Measurements from ENCODE around the gene KLK5.
"Not testable (repeated sequence)": the region's sequence is repeated elsewhere in the genome, so short reads cannot be mapped to it uniquely, and the experiment has no call there.

Gene KLK5, protein sequence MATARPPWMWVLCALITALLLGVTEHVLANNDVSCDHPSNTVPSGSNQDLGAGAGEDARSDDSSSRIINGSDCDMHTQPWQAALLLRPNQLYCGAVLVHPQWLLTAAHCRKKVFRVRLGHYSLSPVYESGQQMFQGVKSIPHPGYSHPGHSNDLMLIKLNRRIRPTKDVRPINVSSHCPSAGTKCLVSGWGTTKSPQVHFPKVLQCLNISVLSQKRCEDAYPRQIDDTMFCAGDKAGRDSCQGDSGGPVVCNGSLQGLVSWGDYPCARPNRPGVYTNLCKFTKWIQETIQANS

DNA sequence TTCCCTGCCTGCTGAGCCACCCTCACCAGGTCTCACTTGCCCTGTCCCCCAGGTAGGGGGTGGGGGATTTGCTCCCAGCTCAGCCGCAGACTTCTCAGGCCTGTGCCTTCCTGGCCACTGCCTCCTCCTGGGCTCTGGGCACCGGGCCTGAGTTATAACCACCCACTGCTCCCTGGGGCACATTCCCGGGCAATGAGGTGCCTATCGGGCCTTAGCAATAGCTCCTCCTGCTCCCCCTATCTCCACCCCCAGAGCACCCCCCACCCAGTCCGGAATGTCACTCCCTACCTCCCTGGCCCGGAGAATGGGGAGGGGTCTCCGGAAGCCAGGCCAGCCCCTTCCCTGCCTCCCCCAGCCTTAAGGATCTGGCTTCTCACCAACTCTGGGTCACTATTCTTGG is at the start of gene KLK5:
TSS of gene KLK5 (minus strand) at position 129 of the 400 bp plus-strand sequence. CDS start 381 bp downstream, outside the sequence.
- no peak for FAIRE-seq

DNA sequence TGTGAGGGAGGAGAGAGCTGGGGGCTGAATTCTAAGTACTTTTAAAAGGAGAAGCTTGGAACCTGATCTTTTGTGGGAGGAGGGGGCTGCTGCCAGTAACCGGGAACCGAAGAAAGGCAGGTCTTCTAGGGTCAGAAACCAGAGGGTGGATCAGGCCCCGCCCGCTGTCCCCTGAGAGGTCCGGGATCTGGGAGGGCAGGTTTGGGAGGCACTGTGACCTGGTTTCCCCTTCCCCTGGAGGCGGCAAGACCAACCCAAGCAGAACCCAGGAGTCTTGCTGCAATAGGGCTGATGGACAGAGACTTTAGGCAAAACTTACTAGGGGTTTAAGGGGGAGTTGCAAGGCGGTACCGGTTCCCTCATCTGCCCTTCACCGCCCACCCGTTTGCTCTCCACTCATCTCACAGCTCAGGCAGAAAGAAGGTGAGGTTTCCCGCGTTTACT is 49.3 kb upstream of the KLK5 start:
- no peak for FAIRE-seq

DNA sequence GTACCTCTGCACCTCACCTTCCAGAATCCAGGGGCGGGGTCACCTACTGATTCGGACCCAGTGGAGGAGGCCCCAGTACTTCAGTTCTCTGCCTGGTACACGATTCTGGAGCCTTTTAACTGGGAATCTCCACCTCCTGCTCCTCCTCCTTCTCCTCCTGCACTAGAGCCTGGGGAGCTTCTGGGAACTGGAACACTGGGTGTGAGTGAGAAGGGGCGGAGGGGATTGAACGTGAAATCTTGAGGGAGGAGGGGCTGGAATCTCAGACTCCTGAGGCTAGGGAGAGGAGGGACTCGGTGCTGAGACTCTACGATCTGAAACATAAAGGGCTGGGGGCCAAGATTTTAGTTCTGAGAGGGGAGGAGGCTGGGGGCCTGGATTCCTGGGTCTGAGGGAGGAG is 48.7 kb upstream of the KLK5 start, which contains the start of gene KLK8:
TSS of gene KLK8 (minus strand) at position 90 of the 400 bp plus-strand sequence. CDS start 437 bp downstream, outside the sequence.
- no peak for FAIRE-seq

DNA sequence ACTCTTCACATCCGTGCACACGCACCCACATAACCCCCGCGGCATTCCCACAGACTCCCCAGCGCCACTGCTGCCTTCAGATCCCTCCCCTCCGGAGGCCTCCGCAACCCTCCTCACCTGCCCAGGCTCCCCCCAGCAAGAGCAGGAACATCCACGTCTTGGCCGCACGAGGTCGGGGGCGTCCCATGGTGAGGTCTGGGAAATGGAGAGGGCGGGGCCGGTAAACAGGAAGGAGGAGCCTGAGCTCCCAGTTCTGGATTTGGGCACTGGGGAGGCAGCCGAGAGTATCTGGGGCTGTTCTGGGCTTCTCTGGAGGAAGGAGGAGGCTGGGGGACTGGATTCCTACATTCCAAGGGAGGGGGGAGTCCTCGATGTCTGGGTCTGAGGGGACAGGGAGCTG is 48.1 kb upstream of the KLK5 start:
- no peak for FAIRE-seq

DNA sequence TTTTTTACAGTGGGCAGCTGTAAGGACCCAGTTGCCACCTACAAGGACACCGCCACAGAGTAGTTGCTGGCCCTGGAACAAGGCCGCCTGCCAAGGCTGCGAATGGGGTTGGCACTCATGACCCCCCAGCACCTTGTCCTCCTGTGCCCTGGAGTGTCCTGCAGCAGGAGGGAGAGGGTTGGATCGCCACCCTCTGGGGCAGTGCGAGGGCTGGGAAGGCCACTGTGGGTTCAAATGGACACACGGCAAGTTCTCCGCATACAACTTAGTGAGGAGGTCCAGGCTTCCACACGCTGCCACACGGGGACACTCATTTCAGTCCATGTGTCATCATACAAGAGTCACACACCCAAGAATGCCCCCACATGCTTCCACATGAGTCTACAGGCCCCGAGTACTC is 47.6 kb upstream of the KLK5 start:
- no peak for FAIRE-seq

DNA sequence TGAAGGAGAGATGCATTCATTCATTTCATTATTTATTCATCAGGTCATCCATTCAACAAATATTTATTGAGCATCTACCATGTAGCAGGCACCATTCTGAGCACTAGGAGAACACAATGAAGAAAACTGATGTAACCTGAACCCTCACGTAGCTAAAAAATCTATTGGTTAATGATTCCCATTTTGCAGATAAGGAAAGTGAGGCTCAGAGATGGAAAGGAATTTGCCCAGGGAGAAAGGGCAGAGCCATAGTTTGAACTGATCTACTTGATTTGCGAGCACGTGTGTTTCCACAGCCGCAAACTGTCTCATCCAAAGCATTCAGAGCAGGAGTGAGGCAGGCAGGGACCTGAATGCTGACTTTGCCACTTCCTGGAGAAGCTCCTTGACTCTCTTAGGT is 45.8 kb upstream of the KLK5 start:
- no peak for FAIRE-seq

DNA sequence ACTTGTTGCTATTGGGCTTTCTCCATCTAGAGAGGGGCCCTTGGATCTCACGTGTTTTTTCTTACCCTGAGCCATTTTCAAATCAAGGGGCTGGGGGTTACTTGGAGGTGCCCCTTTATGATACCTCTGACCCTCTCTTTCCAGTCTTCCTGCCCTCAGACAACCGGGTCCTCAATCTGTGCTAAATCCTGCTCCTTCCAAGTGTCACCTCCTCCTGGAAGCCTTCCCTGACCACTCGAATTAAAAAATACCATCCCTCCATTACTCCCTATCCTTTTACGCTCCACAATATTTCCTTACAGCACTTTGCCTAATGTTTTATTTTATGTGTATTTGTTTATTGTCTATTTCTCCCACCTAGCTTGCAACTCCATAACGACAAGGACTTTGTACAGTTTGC is 45.2 kb upstream of the KLK5 start:
- no peak for FAIRE-seq

DNA sequence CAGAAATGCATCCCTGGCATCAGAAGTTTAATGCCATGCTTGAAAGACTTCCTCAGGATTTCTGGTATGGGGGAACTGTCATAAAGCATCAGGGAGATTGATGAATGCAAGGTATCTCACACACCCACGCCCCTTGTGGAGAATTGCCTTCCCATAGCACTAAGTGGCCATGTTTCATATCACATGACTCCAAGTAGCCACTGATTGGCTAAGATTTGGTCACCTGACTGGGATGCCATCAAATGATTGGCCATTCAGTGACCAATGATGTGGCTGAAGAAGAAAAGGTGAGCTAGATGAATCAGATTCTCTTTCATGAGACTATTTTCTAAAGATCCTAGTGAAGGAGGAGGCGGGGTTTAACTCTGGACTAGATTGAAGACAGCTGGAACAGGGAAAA is 41.3 kb upstream of the KLK5 start:
- FAIRE-seq = no peak

DNA sequence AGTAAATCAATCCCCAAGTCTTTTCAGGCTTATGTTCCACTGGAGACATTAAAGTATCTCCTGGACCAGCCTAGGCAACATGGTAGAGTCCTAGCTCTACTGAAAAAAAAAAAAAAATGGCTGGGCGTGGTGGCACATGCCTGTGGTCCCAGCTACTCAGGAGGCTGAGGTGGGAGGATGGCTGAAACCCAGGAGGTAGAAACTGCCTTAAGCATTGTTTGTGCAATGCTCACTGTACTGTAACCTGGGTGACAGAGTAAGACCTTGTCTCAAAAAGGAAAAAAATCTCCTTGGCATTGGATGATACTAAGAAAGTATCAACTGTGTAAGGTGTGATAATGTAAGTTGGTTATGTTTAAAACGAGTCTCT is 39.8 kb upstream of the KLK5 start:
- FAIRE-seq = no peak

DNA sequence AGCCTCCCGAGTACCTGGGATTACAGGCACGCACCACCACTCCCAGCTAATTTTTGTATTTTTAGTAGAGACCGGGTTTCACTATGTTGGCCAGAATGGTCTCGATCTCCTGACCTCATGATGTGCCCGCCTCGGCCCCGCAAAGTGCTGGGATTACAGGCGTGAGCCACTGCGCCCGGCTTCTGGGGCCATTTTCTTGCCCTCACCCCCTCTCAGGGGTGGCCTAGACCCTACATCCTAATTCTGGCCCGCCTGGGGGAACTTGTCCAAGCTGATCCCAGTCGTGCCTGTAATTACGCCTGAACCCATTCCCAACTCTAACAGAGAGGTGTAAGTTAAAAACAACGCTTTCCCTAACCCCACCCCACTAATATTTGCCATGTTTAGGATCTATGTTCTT is 31.6 kb upstream of the KLK5 start:
- not testable (repeated sequence) for FAIRE-seq

DNA sequence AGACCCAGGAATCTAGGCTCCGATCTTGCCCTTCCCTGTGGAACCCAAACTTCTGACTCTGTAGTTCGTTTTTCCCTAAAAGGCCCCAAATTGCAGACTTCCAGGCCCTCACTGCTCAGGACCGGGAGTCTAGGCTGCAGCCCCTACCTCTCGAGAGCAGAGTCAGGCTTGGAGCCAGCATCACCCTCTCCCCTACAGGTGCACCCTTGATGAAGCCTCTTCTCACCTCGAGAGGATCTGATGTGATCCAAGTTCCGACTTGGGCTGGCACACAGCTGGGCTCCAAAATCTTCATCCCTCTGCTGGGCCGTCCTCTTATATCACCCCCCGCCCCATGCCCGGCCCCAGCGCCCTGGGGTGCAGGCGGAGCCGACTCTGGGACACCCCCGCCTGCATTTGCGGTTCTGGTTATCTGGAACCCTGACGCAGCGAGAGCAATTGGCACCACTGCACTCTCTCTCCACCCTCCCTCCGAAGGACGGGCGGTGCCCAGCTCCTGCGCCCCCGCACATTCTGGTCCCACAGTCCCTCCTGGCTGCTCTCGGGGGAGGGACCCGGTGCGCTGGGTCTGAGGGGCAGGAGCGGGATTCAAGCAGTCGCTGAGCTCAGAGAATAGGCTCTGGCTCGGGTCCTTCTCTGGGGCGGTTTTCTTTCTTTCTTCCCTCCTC is 30.9 kb upstream of the KLK5 start, which contains the start of gene KLK7:
TSS of gene KLK7 (minus strand) at position 293 of the 668 bp plus-strand sequence. CDS start 1,518 bp downstream, outside the sequence.
- no peak for FAIRE-seq

DNA sequence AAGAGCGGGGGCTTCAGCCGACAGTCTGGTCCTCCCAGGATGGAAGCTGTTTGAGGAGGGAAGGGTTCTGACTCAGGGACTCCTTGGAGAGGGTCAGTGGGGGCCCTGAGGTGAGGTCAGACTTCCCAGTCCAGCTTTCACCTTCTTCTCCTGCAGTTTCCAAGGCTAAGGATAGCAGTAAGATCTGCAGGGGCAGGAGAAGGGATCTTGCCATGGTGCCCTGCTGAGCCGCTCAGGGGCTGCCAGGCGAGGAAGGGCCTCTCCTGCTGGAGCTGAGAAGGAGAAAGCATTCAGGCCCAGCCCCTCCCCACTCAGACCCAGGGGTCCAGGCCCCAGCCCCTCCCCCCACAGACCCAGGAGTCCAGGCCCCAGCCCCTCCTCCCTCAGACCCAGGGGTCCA is 29.3 kb upstream of the KLK5 start:
- no peak for FAIRE-seq

DNA sequence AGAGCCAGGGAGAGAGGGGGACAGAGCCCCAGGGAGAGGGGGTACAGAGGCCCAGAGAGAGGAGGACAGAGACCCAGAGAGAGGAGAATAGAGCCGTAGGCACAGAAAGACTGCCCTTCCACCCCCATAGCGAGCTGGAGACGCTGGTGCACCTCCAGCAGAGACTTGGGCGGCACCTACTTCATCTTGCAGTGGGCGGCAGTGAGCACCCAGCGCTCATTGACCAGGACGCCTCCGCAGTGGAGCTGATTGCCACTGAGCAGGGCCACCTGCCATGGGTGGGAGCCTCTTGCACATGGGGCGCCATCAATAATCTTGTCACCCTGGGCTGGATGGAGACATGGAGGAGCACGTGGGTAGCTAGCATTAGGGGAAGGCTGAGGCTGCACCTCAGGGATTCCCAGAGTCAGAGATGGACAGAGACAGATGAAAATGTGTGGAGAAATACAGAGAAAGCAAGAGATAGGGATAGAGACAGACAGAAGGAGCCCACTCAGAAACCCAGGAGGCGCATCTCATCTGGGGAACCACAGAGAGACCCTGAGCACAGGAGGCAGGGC is 28.8 kb upstream of the KLK5 start:
- FAIRE-seq = no peak

DNA sequence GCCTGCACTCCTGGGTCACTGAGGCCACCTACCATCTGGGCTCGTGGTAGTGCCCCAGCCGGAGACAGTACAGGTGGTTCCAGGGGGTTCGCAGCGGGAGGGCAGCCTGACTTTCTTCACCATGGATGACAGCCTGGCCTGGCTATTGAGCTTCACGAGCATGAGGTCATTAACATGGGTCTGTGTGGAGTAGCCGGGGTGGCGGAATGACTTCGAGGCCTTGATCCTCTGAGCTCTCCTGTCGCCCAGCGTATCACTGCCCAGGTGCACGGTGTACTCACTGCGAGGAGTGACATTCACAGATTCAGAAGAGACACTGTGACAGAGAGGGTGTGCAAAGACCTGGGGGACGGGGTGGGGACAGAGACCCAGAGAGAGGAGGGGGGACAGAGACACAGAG is 27.4 kb upstream of the KLK5 start:
- no peak for FAIRE-seq

DNA sequence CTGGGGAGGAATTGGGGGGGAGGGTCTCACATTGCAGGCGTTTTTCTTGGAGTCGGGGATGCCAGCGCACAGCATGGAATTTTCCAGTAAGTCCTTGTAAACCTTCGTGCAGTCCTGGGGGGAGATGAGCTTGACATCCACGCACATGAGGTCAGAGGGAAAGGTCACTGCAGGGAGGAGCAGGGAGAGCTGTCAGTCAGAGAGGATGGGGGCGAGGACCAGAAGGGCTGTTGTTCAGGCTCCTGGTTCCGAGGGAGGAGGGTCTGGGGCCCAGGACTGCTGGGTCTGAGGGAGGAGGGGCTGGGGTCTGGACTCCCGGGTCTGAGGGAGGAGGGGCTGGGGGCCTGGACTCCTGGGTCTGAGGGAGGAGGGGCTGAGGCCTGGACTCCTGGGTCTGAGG is 26.9 kb upstream of the KLK5 start:
- no peak for FAIRE-seq

DNA sequence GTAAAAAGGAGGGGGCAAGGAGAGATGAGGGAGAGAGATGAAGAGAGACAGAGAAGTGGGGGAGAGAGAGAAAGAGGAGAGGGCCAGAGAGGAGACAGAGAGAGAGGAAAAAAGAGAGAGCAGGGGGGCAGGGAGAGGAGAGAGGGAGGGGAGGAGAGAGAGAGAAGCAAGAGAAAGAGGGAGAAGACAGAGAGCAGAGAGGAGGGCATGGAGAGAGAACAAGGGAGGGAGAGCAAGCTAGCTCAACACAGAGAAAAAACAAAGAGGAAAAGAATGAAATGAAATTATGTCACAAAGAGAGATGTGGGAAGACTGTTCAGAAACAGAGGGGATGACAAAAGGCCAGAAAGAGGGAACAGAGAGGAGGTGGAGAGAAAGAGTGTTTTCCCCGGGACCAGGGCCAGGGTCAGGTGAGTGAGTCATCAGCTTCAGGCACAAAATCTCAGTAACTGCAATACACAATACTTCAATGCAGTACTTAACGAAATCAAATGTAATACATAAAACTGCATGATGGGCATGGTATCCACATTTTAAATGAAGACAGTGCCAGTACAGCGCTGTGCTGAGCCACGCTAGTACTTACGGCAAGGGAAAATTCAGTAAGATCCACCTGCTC is 26.0 kb upstream of the KLK5 start:
- FAIRE-seq = no peak

DNA sequence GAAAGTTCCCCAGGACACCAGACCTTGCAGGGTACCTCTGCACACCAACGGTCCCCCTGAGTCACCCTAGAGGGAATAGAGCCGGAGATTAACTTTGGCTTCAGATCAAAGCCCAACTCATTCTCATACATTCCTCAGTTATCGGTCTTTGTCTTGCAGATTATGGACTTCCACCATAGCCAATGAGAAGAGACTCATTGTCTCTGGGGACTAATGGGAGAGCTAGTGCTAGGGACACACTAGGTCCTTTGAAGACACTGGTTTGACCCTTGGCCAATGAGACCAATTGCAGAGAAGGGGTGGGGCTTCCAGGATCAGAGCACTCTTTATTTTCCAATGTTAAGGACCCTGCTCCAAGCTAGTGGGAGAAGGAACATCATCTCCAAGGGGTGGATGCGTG is 24.8 kb upstream of the KLK5 start:
- no peak for FAIRE-seq

DNA sequence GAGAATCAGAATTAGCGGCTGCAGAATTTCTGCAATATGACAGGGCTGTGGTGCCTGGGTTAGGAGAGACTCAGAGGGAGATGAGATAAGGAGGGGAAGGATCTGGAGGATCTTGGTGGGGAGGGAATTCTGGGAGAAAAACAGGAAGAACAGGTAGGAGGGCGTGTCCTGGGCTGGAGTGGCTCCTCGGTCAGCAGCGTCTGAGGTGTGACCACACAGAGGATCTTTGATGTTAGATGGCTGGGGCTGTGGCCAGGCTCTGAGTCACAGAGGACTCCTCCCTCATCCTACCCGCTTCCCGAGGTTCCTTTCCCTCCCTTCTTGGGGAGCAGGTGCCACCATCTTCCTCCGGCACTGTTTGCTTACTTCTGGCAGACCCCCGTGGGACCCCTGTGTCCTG is 22.9 kb upstream of the KLK5 start:
- FAIRE-seq = no peak

DNA sequence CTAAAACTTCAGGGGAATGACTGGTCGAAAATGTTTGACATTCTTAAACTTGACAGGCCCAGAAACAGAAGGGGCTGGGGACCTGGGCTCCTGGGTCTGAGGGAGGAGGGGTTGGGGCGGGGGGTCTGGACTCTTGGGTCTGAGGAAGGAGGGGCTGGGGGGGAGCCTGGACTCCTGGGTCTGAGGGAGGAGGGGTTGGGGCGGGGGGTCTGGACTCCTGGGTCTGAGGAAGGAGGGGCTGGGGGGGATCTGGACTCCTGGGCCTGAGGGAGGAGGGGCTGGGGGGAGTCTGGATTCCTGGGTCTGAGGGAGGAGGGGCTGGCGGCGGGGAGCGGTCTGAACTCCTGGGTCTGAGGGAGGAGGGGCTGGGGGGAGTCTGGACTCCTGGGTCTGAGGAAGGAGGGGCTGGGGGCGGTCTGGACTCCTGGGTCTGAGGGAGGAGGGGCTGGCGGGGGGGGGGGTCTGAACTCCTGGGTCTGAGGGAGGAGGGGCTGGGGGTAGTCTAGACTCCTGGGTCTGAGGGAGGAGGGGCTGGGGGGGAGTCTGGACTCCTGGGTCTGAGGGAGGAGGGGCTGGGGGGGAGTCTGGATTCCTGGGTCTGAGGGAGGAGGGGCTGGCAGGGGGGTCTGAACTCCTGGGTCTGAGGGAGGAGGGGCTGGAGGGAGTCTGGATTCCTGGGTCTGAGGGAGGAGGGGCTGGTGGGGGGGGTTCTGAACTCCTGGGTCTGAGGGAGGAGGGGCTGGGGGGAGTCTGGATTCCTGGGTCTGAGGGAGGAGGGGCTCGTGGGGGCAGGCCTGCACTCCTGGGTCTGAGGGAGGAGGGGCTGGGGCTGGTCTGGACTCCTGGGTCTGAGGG is 22.1 kb upstream of the KLK5 start:
- no peak for FAIRE-seq

DNA sequence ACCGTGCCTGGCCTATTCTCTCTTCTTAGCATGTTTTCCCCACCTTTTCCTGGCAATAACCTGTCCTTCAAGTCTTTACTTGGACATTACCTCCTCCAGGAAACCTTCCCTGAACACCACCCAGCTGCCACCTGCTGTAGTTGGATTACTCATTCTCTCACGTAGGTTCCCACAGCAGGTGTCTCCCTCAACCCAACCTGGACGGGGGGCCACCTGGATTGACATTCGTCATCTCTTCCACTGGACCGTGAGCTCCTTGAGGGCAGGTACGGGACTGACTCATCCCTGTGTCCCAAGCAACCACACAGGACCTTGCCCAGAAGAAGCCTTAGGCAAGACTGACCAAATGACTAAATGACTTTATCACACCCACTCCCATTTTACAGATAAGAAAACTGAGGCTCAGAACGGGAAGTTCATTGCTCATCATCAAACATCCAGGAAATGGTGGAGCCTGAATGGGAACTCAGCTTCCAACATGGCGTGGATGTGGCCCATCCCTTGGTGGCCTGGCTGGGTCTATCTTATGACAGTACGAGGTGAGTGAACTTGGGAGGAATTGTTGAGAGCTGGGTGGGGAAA is 20.0 kb upstream of the KLK5 start:
- no peak for FAIRE-seq

DNA sequence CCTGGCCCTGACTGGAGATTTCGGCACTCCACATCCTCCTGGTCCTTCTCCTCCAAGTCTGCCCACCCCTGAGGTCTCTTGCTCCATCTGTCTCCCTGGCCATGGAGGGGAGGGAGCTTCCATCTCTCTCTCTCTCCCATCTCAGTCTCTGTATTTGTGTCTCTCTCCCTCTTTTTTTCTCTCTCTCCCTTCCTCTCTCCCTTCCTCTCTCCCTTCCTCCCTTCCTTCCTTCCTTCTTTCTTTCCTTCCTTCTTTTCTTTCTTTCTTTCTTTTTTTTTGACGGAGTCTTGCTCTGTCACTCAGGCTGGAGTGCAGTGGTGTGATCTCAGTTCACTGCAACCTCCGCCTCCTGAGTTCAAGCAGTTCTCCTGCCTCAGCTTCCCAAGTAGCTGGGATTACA is 17.0 kb upstream of the KLK5 start:
- FAIRE-seq = not testable (repeated sequence)

DNA sequence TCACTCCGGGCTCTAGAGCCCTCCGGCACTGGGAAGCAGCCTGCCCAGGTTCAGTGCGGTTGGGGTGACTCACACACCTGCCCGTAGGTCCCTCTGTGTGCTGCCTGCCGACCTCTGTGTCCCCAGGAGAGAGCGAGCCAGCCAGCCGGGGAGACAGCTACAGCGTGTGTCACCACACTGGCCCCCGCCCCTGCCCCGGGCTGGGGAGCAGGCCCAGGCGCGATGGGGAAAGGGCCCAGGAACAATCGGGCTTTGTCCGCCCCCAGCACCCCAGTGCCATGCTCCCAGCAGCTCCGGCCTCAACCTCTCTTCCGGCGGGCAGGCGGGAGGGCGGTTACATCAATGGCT is 16.5 kb upstream of the KLK5 start, which contains the start of gene KLK6:
TSS of gene KLK6 (minus strand) at position 179 of the 348 bp plus-strand sequence. CDS start 1,487 bp downstream, outside the sequence.
- FAIRE-seq = no peak

Measured in TTC549 (cell line).